GM23338 (cell line): ENCODE measurements around the gene ARID3B. TPM values are rescaled to one million over a fixed set of nuclear protein-coding genes. Genes with fewer than 3 reads are reported as not detected.

Experiments used
- ATAC-seq: fragments of 200-7000 bp; cut with Tn5 transposase; 3 replicates; pipeline ENCODE4 v1.9.1; 2020
- DNase-seq: peaks from one replicate; pipeline ENCODE4 v3.0.0-alpha.2; 2015; ENCODE audit warnings: low spot score
- H2AFZ ChIP-seq: fragments of 200-600 bp; sonication (generic); 2 replicates; pipeline ENCODE4 v1.8.0; 2016; ENCODE audit warnings: antibody characterized with exemption, mild to moderate bottlenecking, moderate library complexity
- H3F3A ChIP-seq: fragments of 200-600 bp; sonication (generic); replicated peaks from 2 replicates; pipeline ENCODE4 v1.8.0; 2017; ENCODE audit warnings: antibody characterized with exemption, mixed run types, low read depth
- H3K27ac ChIP-seq: fragments of 200-600 bp; sonication (generic); 2 replicates; pipeline ENCODE4 v1.6.1; 2016; ENCODE audit warnings: low read depth
- H3K27me3 ChIP-seq: fragments of 200-600 bp; sonication (generic); 2 replicates; pipeline ENCODE4 v1.8.0; 2016; ENCODE audit warnings: mild to moderate bottlenecking, mixed run types, moderate library complexity; ENCODE audit not compliant: insufficient read depth
- H3K36me3 ChIP-seq: fragments of 200-600 bp; sonication (generic); 2 replicates; pipeline ENCODE4 v1.8.0; 2016; ENCODE audit warnings: mild to moderate bottlenecking; ENCODE audit not compliant: insufficient read depth
- H3K4me1 ChIP-seq: fragments of 200-600 bp; sonication (generic); 2 replicates; pipeline ENCODE4 v1.8.0; 2016; ENCODE audit warnings: mild to moderate bottlenecking, moderate library complexity; ENCODE audit not compliant: insufficient read depth
- H3K4me2 ChIP-seq: fragments of 200-600 bp; sonication (generic); 2 replicates; pipeline ENCODE4 v1.7.1; 2017; ENCODE audit warnings: mixed run types
- H3K4me3 ChIP-seq: fragments of 200-600 bp; sonication (generic); 2 replicates; pipeline ENCODE4 v1.6.1; 2016; ENCODE audit warnings: mixed run types
- H3K79me2 ChIP-seq: fragments of 200-600 bp; sonication (generic); replicated peaks from 2 replicates; pipeline ENCODE4 v1.8.0; 2017; ENCODE audit warnings: mild to moderate bottlenecking; ENCODE audit not compliant: insufficient read depth
- H3K9me2 ChIP-seq: fragments of 200-600 bp; sonication (generic); 2 replicates; pipeline ENCODE4 v1.8.0; 2017; ENCODE audit not compliant: insufficient read depth
- H4K20me1 ChIP-seq: fragments of 200-600 bp; sonication (generic); replicated peaks from 2 replicates; pipeline ENCODE4 v1.8.0; 2017; ENCODE audit warnings: mild to moderate bottlenecking; ENCODE audit not compliant: insufficient read depth
- H3K27ac Mint-ChIP-seq: 2 replicates; pipeline ENCODE4 v1.8.0; 2020; ENCODE audit warnings: inconsistent platforms, mild to moderate bottlenecking, moderate library complexity, mixed read lengths
- H3K27me3 Mint-ChIP-seq: 3 replicates; pipeline ENCODE4 v1.8.0; 2022; ENCODE audit warnings: low read depth, mild to moderate bottlenecking, moderate library complexity, mixed read lengths, inconsistent platforms; ENCODE audit not compliant: insufficient read depth, poor library complexity
- H3K36me3 Mint-ChIP-seq: 3 replicates; pipeline ENCODE4 v1.8.0; 2021; ENCODE audit warnings: low read depth, mild to moderate bottlenecking, inconsistent platforms, moderate library complexity, mixed read lengths
- H3K4me1 Mint-ChIP-seq: 3 replicates; pipeline ENCODE4 v1.8.0; 2020; ENCODE audit warnings: mild to moderate bottlenecking, inconsistent platforms, mixed read lengths
- H3K4me3 Mint-ChIP-seq: 3 replicates; pipeline ENCODE4 v1.8.0; 2021; ENCODE audit warnings: moderate library complexity, mild to moderate bottlenecking, inconsistent platforms, mixed read lengths
- H3K9me3 Mint-ChIP-seq: 3 replicates; pipeline ENCODE4 v1.8.0; 2020; ENCODE audit warnings: moderate library complexity, mild to moderate bottlenecking, inconsistent platforms, mixed read lengths
- CREB1 ChIP-seq: fragments of 250-450 bp; sonication (Bioruptor Pico); IDR thresholded peaks from 2 replicates; pipeline ENCODE4 v1.5.0; 2020; ENCODE audit warnings: low read depth, mild to moderate bottlenecking, moderate library complexity
- EZH2 ChIP-seq: fragments of 200-600 bp; sonication (generic); IDR thresholded peaks from one replicate; pipeline ENCODE4 v1.8.0; 2017; ENCODE audit warnings: antibody characterized with exemption, mild to moderate bottlenecking, low read depth; ENCODE audit not compliant: unreplicated experiment
- EZH2phosphoT487 ChIP-seq: fragments of 200-600 bp; sonication (generic); IDR thresholded peaks from one replicate; pipeline ENCODE4 v1.8.1; 2018; ENCODE audit warnings: antibody characterized with exemption; ENCODE audit not compliant: unreplicated experiment
- JUNB ChIP-seq: IDR thresholded peaks from one replicate; pipeline ENCODE4 v1.6.1; 2016; ENCODE audit warnings: antibody characterized with exemption; ENCODE audit not compliant: unreplicated experiment
- NANOG ChIP-seq: IDR thresholded peaks from 2 replicates; pipeline ENCODE4 v1.6.1; 2016; ENCODE audit warnings: antibody characterized with exemption, borderline replicate concordance
- POLR2AphosphoS5 ChIP-seq: IDR thresholded peaks from 2 replicates; pipeline ENCODE4 v1.6.1; 2016; ENCODE audit warnings: antibody characterized with exemption, low read depth
- STAT1 ChIP-seq: IDR thresholded peaks from one replicate; pipeline ENCODE4 v1.6.1; 2016; ENCODE audit warnings: antibody characterized with exemption; ENCODE audit not compliant: unreplicated experiment
- ZNF114 ChIP-seq: fragments of 250-450 bp; sonication (Bioruptor Pico); IDR thresholded peaks from 2 replicates; pipeline ENCODE4 v1.5.0; 2020; ENCODE audit warnings: mild to moderate bottlenecking, moderate library complexity
- ZNF331 ChIP-seq: fragments of 250-450 bp; sonication (Bioruptor Pico); IDR thresholded peaks from 2 replicates; pipeline ENCODE4 v1.5.0; 2020; ENCODE audit warnings: low read depth, mild to moderate bottlenecking, moderate library complexity
- polyA plus RNA-seq: library from polyadenylated mRNA; unstranded; fragments of >200 nt; fragmentation: Nextera tagmentation; extraction: Ambion mirVana; gene quantifications from 2 replicates; pipeline ENCODE4 v1.2.1, GENCODE V29; 2016
- total RNA-seq: library from RNA; depleted of rRNA; stranded (reverse); fragments of >200 nt; shearing (Covaris generic); gene quantifications from 2 replicates; pipeline ENCODE4 v1.2.3, GENCODE V29; 2014
- TF ChIP-seq, protein P1 (sequence below): IDR thresholded peaks from one replicate; pipeline ENCODE4 v1.6.1; 2018; ENCODE audit warnings: antibody characterized with exemption; ENCODE audit not compliant: unreplicated experiment
- TF ChIP-seq, protein P2 (sequence below): IDR thresholded peaks from 2 replicates; pipeline ENCODE4 v1.6.1; 2016; ENCODE audit warnings: antibody characterized with exemption
- TF ChIP-seq, protein P3 (sequence below): fragments of 250-450 bp; sonication (Bioruptor Pico); IDR thresholded peaks from 2 replicates; pipeline ENCODE4 v1.5.0; 2020; ENCODE audit warnings: mild to moderate bottlenecking, moderate library complexity
- TF ChIP-seq, protein P4 (sequence below), 2 experiments: fragments of 200-600 bp in 1 of 2; sonication (generic) in 1 of 2; conservative IDR thresholded peaks; 2 replicates each; pipeline versions ENCODE4 v1.5.1 to v1.6.1; 2016 to 2017; ENCODE audit warnings: antibody characterized with exemption in 2 of 2, low read depth in 2 of 2, mild to moderate bottlenecking in 2 of 2, moderate library complexity in 1 of 2

Gene ARID3B
- total and polyA plus RNA-seq, 2 experiments from 2014 or later = 65.5 to 147 TPM

DNA sequence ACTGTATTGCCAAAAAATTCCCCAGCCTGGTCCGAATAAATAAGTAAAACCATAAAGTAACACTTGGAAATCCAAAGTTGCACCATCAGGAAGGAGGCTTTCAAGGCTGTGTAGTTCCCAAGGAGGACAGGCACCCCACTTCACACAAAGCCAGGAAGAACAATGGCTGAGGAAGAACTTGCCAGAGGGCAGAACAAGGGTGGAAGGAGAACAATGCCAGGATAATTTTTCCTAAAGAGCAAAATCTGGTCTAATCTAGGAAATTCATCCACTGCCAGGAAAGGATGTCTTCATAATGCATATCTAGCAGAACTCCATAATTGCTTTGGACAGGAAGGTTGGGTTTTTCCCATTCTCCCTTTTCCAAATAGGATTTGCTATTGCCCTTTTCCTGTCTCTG lies 15.7 kb upstream of the ARID3B start:
- Histone ChIP-seq H4K20me1 (no peaks in the 10 kb centered on the region), H3K4me1 (peaks cover 13% of the 10 kb centered on the region; the same call in 1 of the 2 replicates), H3K27ac (0 out of 2 replicates have a peak overlapping the region, but pooled peaks have one; percentile 70), H3F3A (no peaks in the 10 kb centered on the region; the same call in 1 of the 2 replicates), H3K4me3 (no peak overlapping the region), H3K79me2 (no peaks in the 10 kb centered on the region), H2AFZ (no peak overlapping the region), H3K36me3 (no peaks in the 10 kb centered on the region), H3K27me3 (no peaks in the 10 kb centered on the region), H3K9me2 (no peaks in the 10 kb centered on the region), H3K4me2 (no peak overlapping the region)
- no peaks in the 10 kb centered on the region for H3K27me3 Mint-ChIP-seq
- no peak for ATAC-seq
- H3K4me1 Mint-ChIP-seq = peaks cover 6% of the 10 kb centered on the region
- H3K27ac Mint-ChIP-seq = no peak overlapping the region
- TF ChIP-seq, protein P1, sequence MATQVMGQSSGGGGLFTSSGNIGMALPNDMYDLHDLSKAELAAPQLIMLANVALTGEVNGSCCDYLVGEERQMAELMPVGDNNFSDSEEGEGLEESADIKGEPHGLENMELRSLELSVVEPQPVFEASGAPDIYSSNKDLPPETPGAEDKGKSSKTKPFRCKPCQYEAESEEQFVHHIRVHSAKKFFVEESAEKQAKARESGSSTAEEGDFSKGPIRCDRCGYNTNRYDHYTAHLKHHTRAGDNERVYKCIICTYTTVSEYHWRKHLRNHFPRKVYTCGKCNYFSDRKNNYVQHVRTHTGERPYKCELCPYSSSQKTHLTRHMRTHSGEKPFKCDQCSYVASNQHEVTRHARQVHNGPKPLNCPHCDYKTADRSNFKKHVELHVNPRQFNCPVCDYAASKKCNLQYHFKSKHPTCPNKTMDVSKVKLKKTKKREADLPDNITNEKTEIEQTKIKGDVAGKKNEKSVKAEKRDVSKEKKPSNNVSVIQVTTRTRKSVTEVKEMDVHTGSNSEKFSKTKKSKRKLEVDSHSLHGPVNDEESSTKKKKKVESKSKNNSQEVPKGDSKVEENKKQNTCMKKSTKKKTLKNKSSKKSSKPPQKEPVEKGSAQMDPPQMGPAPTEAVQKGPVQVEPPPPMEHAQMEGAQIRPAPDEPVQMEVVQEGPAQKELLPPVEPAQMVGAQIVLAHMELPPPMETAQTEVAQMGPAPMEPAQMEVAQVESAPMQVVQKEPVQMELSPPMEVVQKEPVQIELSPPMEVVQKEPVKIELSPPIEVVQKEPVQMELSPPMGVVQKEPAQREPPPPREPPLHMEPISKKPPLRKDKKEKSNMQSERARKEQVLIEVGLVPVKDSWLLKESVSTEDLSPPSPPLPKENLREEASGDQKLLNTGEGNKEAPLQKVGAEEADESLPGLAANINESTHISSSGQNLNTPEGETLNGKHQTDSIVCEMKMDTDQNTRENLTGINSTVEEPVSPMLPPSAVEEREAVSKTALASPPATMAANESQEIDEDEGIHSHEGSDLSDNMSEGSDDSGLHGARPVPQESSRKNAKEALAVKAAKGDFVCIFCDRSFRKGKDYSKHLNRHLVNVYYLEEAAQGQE = no peak
- TF ChIP-seq ZNF114 (CRISPR knock-in tag) = no peak
- TF ChIP-seq EZH2 = no peak
- no peak for TF ChIP-seq NANOG
- TF ChIP-seq, protein P2, sequence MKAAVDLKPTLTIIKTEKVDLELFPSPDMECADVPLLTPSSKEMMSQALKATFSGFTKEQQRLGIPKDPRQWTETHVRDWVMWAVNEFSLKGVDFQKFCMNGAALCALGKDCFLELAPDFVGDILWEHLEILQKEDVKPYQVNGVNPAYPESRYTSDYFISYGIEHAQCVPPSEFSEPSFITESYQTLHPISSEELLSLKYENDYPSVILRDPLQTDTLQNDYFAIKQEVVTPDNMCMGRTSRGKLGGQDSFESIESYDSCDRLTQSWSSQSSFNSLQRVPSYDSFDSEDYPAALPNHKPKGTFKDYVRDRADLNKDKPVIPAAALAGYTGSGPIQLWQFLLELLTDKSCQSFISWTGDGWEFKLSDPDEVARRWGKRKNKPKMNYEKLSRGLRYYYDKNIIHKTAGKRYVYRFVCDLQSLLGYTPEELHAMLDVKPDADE = no peak
- TF ChIP-seq STAT1 = no peak
- no peak for TF ChIP-seq CREB1 (CRISPR knock-in tag)
- TF ChIP-seq POLR2AphosphoS5 = no peak
- no peak for TF ChIP-seq ZNF331 (CRISPR knock-in tag)
- no peak for TF ChIP-seq EZH2phosphoT487
- TF ChIP-seq JUNB = no peak
- TF ChIP-seq, protein P3, sequence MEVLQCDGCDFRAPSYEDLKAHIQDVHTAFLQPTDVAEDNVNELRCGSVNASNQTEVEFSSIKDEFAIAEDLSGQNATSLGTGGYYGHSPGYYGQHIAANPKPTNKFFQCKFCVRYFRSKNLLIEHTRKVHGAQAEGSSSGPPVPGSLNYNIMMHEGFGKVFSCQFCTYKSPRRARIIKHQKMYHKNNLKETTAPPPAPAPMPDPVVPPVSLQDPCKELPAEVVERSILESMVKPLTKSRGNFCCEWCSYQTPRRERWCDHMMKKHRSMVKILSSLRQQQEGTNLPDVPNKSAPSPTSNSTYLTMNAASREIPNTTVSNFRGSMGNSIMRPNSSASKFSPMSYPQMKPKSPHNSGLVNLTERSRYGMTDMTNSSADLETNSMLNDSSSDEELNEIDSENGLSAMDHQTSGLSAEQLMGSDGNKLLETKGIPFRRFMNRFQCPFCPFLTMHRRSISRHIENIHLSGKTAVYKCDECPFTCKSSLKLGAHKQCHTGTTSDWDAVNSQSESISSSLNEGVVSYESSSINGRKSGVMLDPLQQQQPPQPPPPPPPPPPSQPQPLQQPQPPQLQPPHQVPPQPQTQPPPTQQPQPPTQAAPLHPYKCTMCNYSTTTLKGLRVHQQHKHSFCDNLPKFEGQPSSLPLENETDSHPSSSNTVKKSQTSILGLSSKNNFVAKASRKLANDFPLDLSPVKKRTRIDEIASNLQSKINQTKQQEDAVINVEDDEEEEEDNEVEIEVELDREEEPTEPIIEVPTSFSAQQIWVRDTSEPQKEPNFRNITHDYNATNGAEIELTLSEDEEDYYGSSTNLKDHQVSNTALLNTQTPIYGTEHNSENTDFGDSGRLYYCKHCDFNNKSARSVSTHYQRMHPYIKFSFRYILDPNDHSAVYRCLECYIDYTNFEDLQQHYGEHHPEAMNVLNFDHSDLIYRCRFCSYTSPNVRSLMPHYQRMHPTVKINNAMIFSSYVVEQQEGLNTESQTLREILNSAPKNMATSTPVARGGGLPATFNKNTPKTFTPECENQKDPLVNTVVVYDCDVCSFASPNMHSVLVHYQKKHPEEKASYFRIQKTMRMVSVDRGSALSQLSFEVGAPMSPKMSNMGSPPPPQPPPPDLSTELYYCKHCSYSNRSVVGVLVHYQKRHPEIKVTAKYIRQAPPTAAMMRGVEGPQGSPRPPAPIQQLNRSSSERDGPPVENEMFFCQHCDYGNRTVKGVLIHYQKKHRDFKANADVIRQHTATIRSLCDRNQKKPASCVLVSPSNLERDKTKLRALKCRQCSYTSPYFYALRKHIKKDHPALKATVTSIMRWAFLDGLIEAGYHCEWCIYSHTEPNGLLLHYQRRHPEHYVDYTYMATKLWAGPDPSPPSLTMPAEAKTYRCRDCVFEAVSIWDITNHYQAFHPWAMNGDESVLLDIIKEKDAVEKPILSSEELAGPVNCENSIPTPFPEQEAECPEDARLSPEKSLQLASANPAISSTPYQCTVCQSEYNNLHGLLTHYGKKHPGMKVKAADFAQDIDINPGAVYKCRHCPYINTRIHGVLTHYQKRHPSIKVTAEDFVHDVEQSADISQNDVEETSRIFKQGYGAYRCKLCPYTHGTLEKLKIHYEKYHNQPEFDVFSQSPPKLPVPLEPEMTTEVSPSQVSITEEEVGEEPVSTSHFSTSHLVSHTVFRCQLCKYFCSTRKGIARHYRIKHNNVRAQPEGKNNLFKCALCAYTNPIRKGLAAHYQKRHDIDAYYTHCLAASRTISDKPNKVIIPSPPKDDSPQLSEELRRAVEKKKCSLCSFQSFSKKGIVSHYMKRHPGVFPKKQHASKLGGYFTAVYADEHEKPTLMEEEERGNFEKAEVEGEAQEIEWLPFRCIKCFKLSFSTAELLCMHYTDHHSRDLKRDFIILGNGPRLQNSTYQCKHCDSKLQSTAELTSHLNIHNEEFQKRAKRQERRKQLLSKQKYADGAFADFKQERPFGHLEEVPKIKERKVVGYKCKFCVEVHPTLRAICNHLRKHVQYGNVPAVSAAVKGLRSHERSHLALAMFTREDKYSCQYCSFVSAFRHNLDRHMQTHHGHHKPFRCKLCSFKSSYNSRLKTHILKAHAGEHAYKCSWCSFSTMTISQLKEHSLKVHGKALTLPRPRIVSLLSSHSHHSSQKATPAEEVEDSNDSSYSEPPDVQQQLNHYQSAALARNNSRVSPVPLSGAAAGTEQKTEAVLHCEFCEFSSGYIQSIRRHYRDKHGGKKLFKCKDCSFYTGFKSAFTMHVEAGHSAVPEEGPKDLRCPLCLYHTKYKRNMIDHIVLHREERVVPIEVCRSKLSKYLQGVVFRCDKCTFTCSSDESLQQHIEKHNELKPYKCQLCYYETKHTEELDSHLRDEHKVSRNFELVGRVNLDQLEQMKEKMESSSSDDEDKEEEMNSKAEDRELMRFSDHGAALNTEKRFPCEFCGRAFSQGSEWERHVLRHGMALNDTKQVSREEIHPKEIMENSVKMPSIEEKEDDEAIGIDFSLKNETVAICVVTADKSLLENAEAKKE (CRISPR knock-in tag) = no peak
- TF ChIP-seq, protein P4, sequence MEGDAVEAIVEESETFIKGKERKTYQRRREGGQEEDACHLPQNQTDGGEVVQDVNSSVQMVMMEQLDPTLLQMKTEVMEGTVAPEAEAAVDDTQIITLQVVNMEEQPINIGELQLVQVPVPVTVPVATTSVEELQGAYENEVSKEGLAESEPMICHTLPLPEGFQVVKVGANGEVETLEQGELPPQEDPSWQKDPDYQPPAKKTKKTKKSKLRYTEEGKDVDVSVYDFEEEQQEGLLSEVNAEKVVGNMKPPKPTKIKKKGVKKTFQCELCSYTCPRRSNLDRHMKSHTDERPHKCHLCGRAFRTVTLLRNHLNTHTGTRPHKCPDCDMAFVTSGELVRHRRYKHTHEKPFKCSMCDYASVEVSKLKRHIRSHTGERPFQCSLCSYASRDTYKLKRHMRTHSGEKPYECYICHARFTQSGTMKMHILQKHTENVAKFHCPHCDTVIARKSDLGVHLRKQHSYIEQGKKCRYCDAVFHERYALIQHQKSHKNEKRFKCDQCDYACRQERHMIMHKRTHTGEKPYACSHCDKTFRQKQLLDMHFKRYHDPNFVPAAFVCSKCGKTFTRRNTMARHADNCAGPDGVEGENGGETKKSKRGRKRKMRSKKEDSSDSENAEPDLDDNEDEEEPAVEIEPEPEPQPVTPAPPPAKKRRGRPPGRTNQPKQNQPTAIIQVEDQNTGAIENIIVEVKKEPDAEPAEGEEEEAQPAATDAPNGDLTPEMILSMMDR (conservative IDR thresholded peaks at IDR 0.05; ENCODE audit: low read depth in 2 of 2) = no peak
- no peak for DNase-seq
- no peaks in the 10 kb centered on the region for H3K9me3 Mint-ChIP-seq
- no peak overlapping the region for H3K4me3 Mint-ChIP-seq
- H3K36me3 Mint-ChIP-seq = no peaks in the 10 kb centered on the region
